Heart left ventricle (tissue), 13 donors: ENCODE measurements around the gene LCE7A.

Source experiments
- POLR2A ChIP-seq, 2 donors: fragments of 450-650 bp; IDR thresholded peaks; one replicate each; pipeline ENCODE4 v1.6.1; 2017; ENCODE audit warnings: antibody characterized with exemption in 2 of 2, mild to moderate bottlenecking in 2 of 2, moderate library complexity in 2 of 2
- TF ChIP-seq, protein P1 (sequence below), 12 donors: fragments of 200-600 bp; sonication (generic) in 4 of 12; IDR thresholded peaks; one replicate each; pipeline versions ENCODE4 v1.5.0 to v1.8.0; 2018 to 2022; ENCODE audit warnings: antibody characterized with exemption in 12 of 12, mild to moderate bottlenecking in 5 of 12
- donor health status: ischemic (EF 13 %, LVEDD 7.1; RV severe dilation, severe dysfunction).
- donor health status: DM: no; HTN: yes; CAD: no.
- donor health status: DM: no; HTN: no; CAD: no.
- donor health status: ischemic (EF 25% LVEDD 6.9; RV normal size, moderate dysfunction).
- donor health status: ischemic (EF 25% LVEDD 5.7; RV mildly dilated, moderate dysfunction).
- donor health status: ischemic (EF 35%, LVEDD 5.7; RV mildly dilated, moderate dysfunction).
- donor health status: nonischemic (EF 11% LVEDD 7.7; RV severe dilation, severe dysfunction).
- donor health status: DM: yes; HTN: yes; CAD: no.
- donor health status: PGD.
- donor health status: ischemic (EF 29% LVEDD 5.4; RV normal size, mild dysfunction).
- donor health status: nonischemic (EF 23%, LVEDD 6.1; RV moderate dilation, normal function).

- TF ChIP-seq POLR2A (IDR thresholded peaks at IDR 0.05) = no peak
- TF ChIP-seq, protein P1, sequence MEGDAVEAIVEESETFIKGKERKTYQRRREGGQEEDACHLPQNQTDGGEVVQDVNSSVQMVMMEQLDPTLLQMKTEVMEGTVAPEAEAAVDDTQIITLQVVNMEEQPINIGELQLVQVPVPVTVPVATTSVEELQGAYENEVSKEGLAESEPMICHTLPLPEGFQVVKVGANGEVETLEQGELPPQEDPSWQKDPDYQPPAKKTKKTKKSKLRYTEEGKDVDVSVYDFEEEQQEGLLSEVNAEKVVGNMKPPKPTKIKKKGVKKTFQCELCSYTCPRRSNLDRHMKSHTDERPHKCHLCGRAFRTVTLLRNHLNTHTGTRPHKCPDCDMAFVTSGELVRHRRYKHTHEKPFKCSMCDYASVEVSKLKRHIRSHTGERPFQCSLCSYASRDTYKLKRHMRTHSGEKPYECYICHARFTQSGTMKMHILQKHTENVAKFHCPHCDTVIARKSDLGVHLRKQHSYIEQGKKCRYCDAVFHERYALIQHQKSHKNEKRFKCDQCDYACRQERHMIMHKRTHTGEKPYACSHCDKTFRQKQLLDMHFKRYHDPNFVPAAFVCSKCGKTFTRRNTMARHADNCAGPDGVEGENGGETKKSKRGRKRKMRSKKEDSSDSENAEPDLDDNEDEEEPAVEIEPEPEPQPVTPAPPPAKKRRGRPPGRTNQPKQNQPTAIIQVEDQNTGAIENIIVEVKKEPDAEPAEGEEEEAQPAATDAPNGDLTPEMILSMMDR (IDR thresholded peaks at IDR 0.05) = no peak
Measured at GRCh38 chr1:152886758-152887409, 27.1 kb downstream of the LCE7A start.
